ENCODE results near the gene CLEC1A. TPM values are rescaled to one million over a fixed set of nuclear protein-coding genes. Genes with fewer than 3 reads are reported as not detected.

CLEC1A gene
- polyA plus RNA-seq, 1 donor from 2014 or later, result not detected

DNA sequence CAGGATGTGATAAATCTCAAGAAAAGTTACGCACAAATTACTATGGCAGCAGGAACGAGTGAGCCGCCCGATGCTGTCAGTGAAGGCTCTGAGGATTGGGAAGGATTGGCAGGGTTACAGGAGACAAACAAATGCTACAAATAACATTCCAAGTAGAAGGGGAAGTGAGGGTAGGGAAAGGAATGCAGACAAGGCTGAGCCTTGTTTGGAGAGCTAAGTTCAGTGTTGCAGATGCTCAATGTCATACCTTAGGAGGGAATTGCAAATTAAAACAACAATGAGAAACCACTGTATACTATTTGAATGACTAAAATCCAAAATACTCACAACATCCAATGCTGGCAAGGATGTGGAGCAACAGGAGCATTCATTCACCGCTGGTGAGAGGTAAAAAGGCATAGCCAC is 67.0 kb downstream of the CLEC1A start:
- Histone ChIP-seq H3K36me3 (ENCODE audit: insufficient read depth, low read length) (no peaks in the 10 kb centered on the region), H3K4me3 (ENCODE audit: low read length) (no peak overlapping the region), H3K79me2 (replicated peaks; ENCODE audit: insufficient read depth, low read length) (no peaks in the 10 kb centered on the region), H3K9ac (ENCODE audit: low read length) (no peak overlapping the region), H3K27ac (ENCODE audit: low read length) (no peak overlapping the region), H2AFZ (ENCODE audit: low read depth, low read length) (no peak overlapping the region), H3F3A (ENCODE audit: insufficient read depth, low read length, poor library complexity, severe bottlenecking) (no peaks in the 10 kb centered on the region), H3K27me3 (ENCODE audit: insufficient read depth, low read depth, low read length) (no peaks in the 10 kb centered on the region), H3K4me2 (ENCODE audit: low read length) (no peak overlapping the region), H3K9me2 (ENCODE audit: insufficient read depth, low read length) (no peaks in the 10 kb centered on the region), H3K9me3 (ENCODE audit: low read length) (no peaks in the 10 kb centered on the region), H4K20me1 (ENCODE audit: insufficient read depth) (no peaks in the 10 kb centered on the region)
- TF ChIP-seq EP300 (conservative IDR thresholded peaks at IDR 0.05; ENCODE audit: poor library complexity, severe bottlenecking) (no peak), MXI1 (conservative IDR thresholded peaks at IDR 0.05; ENCODE audit: poor library complexity, severe bottlenecking) (no peak), TAF1 (IDR thresholded peaks at IDR 0.05; ENCODE audit: low read depth) (no peak), POLR2AphosphoS5 (IDR thresholded peaks at IDR 0.05) (no peak), SMC3 (conservative IDR thresholded peaks at IDR 0.05; ENCODE audit: poor library complexity) (no peak), RAD21 (conservative IDR thresholded peaks at IDR 0.05) (no peak), EZH2 (IDR thresholded peaks at IDR 0.05; ENCODE audit: borderline replicate concordance, insufficient read depth, low read length, poor library complexity, severe bottlenecking) (no peak)
- TF ChIP-seq, protein P1, sequence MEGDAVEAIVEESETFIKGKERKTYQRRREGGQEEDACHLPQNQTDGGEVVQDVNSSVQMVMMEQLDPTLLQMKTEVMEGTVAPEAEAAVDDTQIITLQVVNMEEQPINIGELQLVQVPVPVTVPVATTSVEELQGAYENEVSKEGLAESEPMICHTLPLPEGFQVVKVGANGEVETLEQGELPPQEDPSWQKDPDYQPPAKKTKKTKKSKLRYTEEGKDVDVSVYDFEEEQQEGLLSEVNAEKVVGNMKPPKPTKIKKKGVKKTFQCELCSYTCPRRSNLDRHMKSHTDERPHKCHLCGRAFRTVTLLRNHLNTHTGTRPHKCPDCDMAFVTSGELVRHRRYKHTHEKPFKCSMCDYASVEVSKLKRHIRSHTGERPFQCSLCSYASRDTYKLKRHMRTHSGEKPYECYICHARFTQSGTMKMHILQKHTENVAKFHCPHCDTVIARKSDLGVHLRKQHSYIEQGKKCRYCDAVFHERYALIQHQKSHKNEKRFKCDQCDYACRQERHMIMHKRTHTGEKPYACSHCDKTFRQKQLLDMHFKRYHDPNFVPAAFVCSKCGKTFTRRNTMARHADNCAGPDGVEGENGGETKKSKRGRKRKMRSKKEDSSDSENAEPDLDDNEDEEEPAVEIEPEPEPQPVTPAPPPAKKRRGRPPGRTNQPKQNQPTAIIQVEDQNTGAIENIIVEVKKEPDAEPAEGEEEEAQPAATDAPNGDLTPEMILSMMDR (IDR thresholded peaks at IDR 0.05; ENCODE audit: poor library complexity, severe bottlenecking), result no peak
- TF ChIP-seq, protein P2, sequence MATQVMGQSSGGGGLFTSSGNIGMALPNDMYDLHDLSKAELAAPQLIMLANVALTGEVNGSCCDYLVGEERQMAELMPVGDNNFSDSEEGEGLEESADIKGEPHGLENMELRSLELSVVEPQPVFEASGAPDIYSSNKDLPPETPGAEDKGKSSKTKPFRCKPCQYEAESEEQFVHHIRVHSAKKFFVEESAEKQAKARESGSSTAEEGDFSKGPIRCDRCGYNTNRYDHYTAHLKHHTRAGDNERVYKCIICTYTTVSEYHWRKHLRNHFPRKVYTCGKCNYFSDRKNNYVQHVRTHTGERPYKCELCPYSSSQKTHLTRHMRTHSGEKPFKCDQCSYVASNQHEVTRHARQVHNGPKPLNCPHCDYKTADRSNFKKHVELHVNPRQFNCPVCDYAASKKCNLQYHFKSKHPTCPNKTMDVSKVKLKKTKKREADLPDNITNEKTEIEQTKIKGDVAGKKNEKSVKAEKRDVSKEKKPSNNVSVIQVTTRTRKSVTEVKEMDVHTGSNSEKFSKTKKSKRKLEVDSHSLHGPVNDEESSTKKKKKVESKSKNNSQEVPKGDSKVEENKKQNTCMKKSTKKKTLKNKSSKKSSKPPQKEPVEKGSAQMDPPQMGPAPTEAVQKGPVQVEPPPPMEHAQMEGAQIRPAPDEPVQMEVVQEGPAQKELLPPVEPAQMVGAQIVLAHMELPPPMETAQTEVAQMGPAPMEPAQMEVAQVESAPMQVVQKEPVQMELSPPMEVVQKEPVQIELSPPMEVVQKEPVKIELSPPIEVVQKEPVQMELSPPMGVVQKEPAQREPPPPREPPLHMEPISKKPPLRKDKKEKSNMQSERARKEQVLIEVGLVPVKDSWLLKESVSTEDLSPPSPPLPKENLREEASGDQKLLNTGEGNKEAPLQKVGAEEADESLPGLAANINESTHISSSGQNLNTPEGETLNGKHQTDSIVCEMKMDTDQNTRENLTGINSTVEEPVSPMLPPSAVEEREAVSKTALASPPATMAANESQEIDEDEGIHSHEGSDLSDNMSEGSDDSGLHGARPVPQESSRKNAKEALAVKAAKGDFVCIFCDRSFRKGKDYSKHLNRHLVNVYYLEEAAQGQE (IDR thresholded peaks at IDR 0.05; ENCODE audit: borderline replicate concordance), result no peak

GRCh38 chr12:10031321-10031720 is 67.5 kb downstream of the CLEC1A start:
- no peak overlapping the region for H3K9ac ChIP-seq (ENCODE audit: low read length)
- TF ChIP-seq EP300 (conservative IDR thresholded peaks at IDR 0.05; ENCODE audit: poor library complexity, severe bottlenecking), result no peak
- TF ChIP-seq TAF1 (IDR thresholded peaks at IDR 0.05; ENCODE audit: low read depth), result no peak
- TF ChIP-seq, protein P1 (IDR thresholded peaks at IDR 0.05; ENCODE audit: poor library complexity, severe bottlenecking), result no peak
- TF ChIP-seq RAD21 (conservative IDR thresholded peaks at IDR 0.05), result no peak
- TF ChIP-seq, protein P2 (IDR thresholded peaks at IDR 0.05; ENCODE audit: borderline replicate concordance), result no peak
- no peak for TF ChIP-seq POLR2AphosphoS5 (IDR thresholded peaks at IDR 0.05)
- TF ChIP-seq EZH2 (IDR thresholded peaks at IDR 0.05; ENCODE audit: borderline replicate concordance, insufficient read depth, low read length, poor library complexity, severe bottlenecking), result no peak
- no peak for TF ChIP-seq SMC3 (conservative IDR thresholded peaks at IDR 0.05; ENCODE audit: poor library complexity)
- TF ChIP-seq MXI1 (conservative IDR thresholded peaks at IDR 0.05; ENCODE audit: poor library complexity, severe bottlenecking), result no peak
- H3K9me3 ChIP-seq (ENCODE audit: low read length), result no peaks in the 10 kb centered on the region
- H3F3A ChIP-seq (ENCODE audit: insufficient read depth, low read length, poor library complexity, severe bottlenecking), result no peaks in the 10 kb centered on the region
- no peaks in the 10 kb centered on the region for H4K20me1 ChIP-seq (ENCODE audit: insufficient read depth)
- no peak overlapping the region for H3K4me3 ChIP-seq (ENCODE audit: low read length)
- H2AFZ ChIP-seq (ENCODE audit: low read depth, low read length), result no peak overlapping the region
- H3K36me3 ChIP-seq (ENCODE audit: insufficient read depth, low read length), result no peaks in the 10 kb centered on the region
- no peak overlapping the region for H3K4me2 ChIP-seq (ENCODE audit: low read length)
- no peaks in the 10 kb centered on the region for H3K79me2 ChIP-seq (replicated peaks; ENCODE audit: insufficient read depth, low read length)
- no peaks in the 10 kb centered on the region for H3K27me3 ChIP-seq (ENCODE audit: insufficient read depth, low read depth, low read length)
- no peaks in the 10 kb centered on the region for H3K9me2 ChIP-seq (ENCODE audit: insufficient read depth, low read length)
- no peak overlapping the region for H3K27ac ChIP-seq (ENCODE audit: low read length)
